ENCODE measurements around the gene TADA2B. TPM values are rescaled to one million over a fixed set of nuclear protein-coding genes. Genes with fewer than 3 reads are reported as not detected.

The TADA2B gene
- 14.0 TPM for polyA plus RNA-seq (2013, experiment 1 of 2; ENCODE audit: insufficient read length)
- polyA plus RNA-seq (2013, experiment 2 of 2; ENCODE audit: insufficient read length) = 14.1 TPM

GRCh38 chr4:7043284-7044136 is at the start of gene TADA2B:
Gene TADA2B, plus strand, starts transcription at chr4:7043372. Its CDS starts 208 bp downstream, at chr4:7043580.
- peak; percentile 31 for DNase-seq

DNA sequence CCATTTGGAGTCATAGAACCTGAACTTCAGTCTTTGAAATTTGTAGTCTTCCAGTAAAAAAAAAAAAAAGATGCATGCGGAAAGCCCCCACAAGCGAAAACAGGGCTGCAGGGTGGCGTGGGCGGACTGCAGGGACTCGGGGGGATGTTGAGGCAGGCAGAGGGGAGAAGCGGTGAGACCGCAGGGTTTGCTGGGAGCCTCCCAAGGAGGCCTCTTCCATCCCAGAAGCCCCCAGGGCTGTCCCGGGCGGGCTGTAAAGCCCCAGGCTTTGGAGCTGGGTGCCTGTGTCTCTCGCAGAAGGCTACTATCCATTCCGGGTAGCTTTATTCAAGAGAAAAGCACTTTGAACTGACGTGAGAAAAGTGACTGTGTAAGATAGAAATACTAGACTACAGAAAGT is 46.7 kb upstream of the TADA2B start:
- DNase-seq = no peak

DNA sequence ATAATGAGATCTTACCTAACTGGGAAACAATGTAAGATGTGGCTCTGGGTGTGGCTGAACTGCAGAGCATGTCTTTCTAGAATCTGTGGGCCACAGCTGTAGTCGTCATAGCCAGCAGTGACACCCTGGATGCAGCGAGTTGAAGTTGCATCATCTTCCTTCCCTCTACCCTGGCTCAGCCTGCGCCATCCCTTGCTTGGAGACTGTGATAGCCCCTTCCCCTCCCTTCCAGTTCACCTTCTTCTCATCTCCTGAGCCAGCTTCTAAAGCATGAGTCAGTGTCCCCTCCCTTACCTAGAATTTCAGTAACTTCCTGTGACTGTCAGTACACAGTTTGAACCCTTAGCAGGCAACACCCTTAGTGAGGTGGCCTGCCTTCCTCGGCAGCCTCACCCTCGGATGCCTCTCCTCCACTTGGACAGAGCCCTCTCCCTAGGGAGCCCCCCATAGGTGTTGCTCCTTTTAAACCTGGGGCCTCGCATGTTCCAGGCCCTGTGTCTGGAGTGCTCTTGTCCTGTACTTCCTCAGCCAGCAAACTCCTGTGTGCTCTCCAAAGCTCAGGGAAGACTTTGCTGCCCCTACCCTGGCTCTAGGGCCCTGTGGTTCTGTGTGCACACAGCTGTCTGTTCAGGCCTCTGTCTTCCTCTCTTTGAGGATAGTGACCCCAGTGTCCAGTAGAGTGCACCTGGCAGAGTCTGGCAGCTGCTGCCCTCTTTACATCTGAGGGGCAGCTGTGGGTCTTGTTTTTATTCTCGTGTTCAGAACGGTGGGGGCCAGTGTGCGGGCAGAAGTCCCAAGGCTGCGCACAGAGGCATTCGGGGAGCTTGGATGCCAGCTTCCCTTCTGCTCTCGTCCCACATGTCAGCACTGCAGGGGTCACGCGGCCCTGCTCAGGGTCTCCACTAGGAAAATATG is 43.7 kb upstream of the TADA2B start:
- no peak for DNase-seq

DNA sequence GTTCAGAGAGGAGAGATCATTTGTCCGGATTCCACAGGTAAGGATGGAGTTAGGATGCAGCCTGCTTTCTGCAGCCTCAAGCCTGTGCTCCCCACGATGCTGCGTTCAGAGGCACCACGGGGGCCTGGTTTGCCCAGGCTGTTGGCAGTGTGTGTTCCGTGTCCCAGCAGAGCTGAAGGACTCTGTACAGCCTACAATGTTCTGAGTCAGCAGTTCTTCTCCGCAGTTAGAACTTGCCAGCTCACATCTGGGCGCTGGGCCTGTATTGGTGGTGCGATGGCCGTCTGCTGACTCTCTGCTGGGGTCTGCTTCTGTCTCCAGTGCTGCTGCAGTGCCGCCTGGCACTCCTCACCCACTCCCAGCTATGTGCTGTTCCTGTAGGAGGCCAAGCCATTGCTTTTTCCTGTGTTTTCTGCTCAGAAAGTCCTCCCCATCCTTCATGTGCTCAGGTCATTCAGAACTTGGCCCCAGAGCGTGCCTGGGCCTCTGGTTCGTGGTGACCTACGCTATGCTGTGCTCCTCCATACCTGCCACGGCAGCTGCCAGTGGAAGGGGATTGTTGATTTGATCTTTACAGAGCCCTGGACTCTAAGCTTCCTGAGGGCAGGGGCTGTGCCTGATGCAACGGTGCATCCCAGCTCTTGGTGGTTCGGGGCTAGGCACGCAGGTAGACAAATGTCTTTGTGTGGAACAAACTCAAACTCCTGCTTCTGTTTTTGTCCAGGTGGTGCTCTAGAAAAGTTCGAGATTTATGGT is 42.6 kb upstream of the TADA2B start:
- DNase-seq = no peak

- DNase-seq = no peak
Measured at GRCh38 chr4:7001271-7001670, 41.9 kb upstream of the TADA2B start.

- no peak for DNase-seq
Measured at GRCh38 chr4:7002336-7002735, 40.8 kb upstream of the TADA2B start.

GRCh38 chr4:7003176-7003878 is 39.8 kb upstream of the TADA2B start:
- no peak for DNase-seq

- no peak for DNase-seq
Measured at GRCh38 chr4:7003879-7004240, 39.3 kb upstream of the TADA2B start.

DNA sequence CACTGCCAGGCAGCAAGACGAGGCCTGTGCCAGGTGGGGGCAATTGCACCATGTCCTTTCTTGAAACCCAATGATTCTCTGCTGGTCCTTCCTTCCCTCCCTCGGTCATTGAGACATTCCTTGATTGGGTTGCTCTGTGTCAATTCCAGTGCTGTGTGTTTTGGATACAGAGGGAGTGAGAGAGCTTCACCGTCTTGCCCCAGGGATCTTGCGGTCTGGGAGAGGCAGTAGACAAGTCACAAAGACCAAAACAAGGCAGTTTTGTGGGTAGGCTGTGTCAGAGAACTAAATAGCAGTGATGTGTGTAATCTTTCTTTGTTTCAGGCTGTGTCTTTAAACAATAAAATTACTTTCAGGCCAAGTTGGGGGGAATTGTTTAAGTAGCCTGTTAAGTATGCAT is 38.8 kb upstream of the TADA2B start:
- DNase-seq = peak; percentile 4

- no peak for DNase-seq
Measured at GRCh38 chr4:7005571-7005970, 37.6 kb upstream of the TADA2B start.

- no peak for DNase-seq
Measured at GRCh38 chr4:7006411-7006810, 36.8 kb upstream of the TADA2B start.

DNA sequence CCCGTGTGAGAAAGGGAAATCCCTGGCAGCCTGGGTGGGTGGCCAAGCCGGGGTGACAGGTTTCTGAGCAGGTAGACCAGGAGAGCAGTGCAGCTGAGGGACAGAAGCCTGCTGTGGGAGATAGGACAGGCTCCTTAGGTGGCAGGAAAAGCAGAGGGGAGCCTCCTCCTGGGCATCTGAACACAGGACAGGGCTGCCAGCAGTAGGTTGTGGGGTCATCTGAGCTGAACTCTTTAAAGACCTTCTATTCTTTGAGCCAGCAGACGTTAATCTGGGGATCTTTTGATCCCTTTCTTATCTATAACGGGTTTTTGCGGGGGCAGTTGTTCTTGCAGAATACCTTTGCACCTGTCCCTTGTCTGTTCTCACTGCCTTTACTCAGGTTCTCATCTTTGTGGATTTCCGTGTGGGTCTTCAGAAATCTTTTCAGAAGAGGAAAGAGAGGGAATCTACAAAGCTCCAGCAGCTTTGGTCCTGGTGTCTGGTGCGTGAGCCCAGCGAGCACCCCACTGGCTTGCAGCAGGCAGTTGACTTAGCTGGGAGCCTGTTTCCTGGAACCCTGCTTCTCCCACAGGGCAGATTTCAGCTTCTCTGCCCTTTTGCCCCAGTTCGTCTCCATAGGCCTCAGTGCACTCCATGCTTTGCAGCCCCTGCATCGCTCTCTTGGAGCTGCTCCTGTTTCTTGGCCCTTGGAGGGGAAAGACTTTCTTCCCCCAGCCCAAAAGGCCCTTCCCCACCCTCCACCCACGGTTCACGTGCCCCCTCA is 35.8 kb upstream of the TADA2B start:
- no peak for DNase-seq

DNA sequence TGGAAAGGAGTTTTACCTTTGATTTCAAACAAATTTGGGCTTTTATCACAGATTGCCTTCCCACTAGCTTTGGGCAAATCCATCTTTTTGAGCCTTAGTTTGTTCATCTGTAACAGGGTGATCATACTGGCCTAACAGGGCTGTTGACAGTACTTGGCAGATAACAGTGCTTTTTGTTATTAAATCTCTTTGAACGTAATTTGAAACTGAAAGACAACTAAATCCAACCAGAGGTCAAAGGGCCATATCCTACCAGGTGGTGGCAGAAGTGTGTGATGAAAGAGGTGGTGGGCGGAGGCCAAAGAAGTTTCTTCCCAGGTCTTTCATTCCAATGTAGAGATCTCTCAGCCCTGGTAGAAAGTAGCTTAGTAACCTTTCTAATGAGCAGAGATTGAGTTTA is 35.2 kb upstream of the TADA2B start:
- DNase-seq = no peak

- no peak for DNase-seq
Measured at GRCh38 chr4:7009564-7009963, 33.6 kb upstream of the TADA2B start.

GRCh38 chr4:7013175-7013574 is 30.0 kb upstream of the TADA2B start:
- DNase-seq = no peak

DNA sequence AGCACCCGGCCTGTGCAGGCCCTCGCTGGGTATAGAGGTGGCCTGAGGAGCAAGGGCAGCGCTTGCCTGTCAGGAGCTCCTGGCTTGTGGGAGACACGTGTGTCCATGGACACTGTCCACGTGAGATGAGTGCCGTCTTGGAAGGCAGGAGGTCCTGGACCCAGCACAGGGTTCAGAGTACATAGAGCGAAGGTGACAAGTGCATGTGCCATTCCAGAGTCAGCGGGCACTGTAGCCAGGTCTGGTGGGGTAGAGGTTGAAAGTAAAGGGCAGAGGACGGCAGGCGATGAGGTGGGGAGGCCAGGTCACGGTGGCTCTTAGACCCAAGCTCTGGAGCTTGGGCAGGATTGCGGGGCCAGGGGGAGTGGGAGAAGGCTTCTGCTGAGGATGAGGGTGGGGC is 28.4 kb upstream of the TADA2B start:
- DNase-seq = no peak

- no peak for DNase-seq
Measured at GRCh38 chr4:7015383-7016035, 27.7 kb upstream of the TADA2B start.

- no peak for DNase-seq
Measured at GRCh38 chr4:7016086-7016485, 27.1 kb upstream of the TADA2B start.

- no peak for DNase-seq
Measured at GRCh38 chr4:7016512-7016911, 26.7 kb upstream of the TADA2B start.

DNA sequence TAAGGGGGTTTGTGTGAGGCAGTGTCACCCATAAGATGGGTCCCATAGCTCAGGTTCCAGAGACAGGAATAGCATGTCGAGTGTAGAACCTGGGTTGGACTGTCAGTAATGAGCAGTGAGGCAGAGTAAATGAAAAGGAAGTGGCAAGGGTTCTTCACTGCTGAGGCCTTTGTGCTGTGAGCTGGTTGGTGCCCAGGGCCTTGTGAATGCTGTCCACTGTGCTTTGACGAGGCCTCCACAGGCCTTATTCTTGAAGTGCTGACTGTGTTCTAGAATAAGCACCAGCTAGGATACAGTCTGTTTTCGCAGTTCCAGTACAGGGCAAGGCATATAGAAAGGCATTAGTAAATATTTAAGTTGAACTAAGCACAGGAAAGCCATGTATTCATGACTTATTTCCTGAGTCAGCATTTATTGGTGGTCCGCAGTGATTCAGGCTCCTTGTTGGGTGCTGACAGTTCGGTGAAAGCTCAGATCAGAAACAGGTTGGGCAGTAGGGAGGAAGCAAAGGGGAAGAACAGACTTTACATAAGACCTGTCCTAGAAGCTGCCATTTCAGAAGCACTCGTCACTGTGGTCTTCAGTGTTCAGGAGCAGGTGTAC is 25.6 kb upstream of the TADA2B start:
- no peak for DNase-seq

All from fibroblast of skin of abdomen (primary cell).